GM12872 (cell line): Measurements from ENCODE around the gene LEUTX.

Source experiments
- TF ChIP-seq, protein P1 (sequence below): IDR thresholded peaks from 3 replicates; pipeline ENCODE4 v1.5.1; 2011; ENCODE audit warnings: low read depth, mild to moderate bottlenecking, low read length, moderate library complexity; ENCODE audit not compliant: insufficient read depth

LEUTX gene

DNA sequence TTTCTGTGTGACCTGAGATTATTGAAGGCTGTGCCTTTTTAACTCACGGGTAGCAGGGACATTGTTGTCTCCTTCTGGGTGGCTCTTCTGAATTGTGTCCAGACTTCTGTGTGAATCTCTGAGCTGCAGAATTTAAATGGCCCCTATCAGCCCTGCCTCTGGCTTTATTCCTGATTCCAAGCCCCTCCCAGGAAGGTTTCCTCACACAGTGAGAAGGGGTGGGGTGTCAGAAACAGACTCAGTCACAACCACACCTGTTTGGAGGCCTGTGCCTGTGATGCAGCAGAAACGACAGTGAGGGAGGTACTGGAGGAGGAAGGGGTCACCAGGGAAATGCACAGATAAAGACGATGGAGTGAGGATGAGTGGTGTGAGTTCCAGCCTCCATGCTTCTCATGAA lies 40.8 kb upstream of the LEUTX start, which contains the start of gene CLC:
Gene CLC (minus strand): TSS at position 139 of the 400 bp plus-strand sequence. CDS start 77 bp downstream, at position 62.
- TF ChIP-seq, protein P1, sequence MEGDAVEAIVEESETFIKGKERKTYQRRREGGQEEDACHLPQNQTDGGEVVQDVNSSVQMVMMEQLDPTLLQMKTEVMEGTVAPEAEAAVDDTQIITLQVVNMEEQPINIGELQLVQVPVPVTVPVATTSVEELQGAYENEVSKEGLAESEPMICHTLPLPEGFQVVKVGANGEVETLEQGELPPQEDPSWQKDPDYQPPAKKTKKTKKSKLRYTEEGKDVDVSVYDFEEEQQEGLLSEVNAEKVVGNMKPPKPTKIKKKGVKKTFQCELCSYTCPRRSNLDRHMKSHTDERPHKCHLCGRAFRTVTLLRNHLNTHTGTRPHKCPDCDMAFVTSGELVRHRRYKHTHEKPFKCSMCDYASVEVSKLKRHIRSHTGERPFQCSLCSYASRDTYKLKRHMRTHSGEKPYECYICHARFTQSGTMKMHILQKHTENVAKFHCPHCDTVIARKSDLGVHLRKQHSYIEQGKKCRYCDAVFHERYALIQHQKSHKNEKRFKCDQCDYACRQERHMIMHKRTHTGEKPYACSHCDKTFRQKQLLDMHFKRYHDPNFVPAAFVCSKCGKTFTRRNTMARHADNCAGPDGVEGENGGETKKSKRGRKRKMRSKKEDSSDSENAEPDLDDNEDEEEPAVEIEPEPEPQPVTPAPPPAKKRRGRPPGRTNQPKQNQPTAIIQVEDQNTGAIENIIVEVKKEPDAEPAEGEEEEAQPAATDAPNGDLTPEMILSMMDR, result no peak

DNA sequence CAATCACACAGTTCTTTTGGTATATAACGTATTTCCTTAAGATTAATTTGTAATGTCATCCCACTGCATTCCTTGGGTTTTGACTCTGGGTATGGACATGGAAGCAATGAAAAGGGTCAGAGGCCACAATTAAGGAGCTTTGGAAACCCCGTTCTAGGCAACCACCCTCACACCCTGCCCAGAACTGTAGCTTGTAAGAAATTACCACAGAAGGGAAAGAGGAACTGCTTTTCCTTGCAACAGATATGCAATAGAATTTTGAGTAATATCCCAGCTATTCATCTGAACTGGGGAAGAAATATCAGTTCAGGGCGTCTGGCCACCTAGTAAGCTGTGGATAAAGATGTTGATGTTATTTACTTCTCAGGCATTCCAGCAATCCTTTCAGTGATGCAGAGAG lies 39.8 kb upstream of the LEUTX start:
- TF ChIP-seq, protein P1, result no peak

DNA sequence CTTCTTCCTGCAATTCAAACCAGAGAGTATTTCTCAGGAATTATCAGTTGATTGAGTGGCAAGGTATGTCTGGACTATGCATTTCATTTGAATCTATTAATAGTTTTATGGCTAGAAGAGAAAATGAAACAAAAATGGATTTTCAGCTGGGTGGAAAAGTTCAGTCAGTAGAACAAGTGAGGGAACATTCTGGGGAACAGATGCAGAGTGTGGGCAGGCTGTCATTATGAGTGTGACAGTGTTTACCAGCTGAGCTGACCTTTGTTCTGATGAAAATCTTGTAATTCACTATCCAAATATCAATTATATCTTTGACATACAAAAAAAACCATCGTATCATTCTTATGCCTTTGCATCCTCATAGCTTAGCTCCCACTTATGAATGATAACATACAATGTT lies 38.3 kb upstream of the LEUTX start:
- TF ChIP-seq, protein P1, result no peak

- TF ChIP-seq, protein P1, result no peak
These were observed 33.0 kb upstream of the LEUTX start for GRCh38 chr19:39745643-39746042.

- TF ChIP-seq, protein P1, result 0 out of 3 replicates have a peak, but pooled peaks have one; percentile 20
These were observed 31.7 kb upstream of the LEUTX start for GRCh38 chr19:39746836-39747529.

DNA sequence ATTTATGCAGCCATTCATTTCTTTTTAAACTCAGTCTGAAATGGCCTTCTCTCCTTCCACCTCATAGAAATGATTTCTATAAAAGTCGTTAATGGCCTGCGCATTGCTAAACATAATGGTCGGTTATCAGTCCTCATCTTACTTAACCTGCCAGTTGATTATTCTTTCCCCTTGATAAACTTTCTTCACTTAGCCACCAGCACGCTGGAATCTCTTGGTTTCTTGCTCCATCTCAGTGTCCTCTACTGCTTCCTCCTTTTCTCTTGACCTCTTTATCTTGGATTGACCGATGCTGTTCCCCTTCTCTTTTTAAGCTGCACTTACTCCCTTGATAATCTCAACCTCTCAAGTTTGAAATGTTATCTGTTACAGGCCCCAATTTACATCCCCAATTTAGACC lies 28.7 kb upstream of the LEUTX start:
- TF ChIP-seq, protein P1, result no peak

- TF ChIP-seq, protein P1, result no peak
These were observed 26.3 kb upstream of the LEUTX start for GRCh38 chr19:39752390-39752789.

GRCh38 chr19:39752795-39753194 lies 25.9 kb upstream of the LEUTX start:
- TF ChIP-seq, protein P1, result no peak
